IMR-90 (cell line): ENCODE data around the gene FCHSD2.

Experiments
- NFE2L2 ChIP-seq: fragments of 150-350 bp; IDR thresholded peaks from 2 replicates; pipeline ENCODE4 v1.6.1; 2016; ENCODE audit warnings: low read depth, mild to moderate bottlenecking, low read length
- POLR2A ChIP-seq: IDR thresholded peaks from 2 replicates; pipeline ENCODE4 v1.6.1; 2012; ENCODE audit warnings: mild to moderate bottlenecking, low read depth, low read length
- TF ChIP-seq, protein P1 (sequence below): conservative IDR thresholded peaks from 2 replicates; pipeline ENCODE4 v1.5.1; 2012; ENCODE audit warnings: mild to moderate bottlenecking, low read depth, low read length, improper control_type of control experiment

- TF ChIP-seq NFE2L2 (no peak), POLR2A (no peak)
- TF ChIP-seq, protein P1, sequence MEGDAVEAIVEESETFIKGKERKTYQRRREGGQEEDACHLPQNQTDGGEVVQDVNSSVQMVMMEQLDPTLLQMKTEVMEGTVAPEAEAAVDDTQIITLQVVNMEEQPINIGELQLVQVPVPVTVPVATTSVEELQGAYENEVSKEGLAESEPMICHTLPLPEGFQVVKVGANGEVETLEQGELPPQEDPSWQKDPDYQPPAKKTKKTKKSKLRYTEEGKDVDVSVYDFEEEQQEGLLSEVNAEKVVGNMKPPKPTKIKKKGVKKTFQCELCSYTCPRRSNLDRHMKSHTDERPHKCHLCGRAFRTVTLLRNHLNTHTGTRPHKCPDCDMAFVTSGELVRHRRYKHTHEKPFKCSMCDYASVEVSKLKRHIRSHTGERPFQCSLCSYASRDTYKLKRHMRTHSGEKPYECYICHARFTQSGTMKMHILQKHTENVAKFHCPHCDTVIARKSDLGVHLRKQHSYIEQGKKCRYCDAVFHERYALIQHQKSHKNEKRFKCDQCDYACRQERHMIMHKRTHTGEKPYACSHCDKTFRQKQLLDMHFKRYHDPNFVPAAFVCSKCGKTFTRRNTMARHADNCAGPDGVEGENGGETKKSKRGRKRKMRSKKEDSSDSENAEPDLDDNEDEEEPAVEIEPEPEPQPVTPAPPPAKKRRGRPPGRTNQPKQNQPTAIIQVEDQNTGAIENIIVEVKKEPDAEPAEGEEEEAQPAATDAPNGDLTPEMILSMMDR = no peak
Measured at GRCh38 chr11:72824020-72824419, 318.1 kb downstream of the FCHSD2 start.
